HL-60 (cell line): ENCODE results near the gene LARP4B.

Source experiments
- DNase-seq, 2 experiments: peaks; one replicate each; pipeline ENCODE4 v3.0.0-alpha.2; 2010 to 2020; ENCODE audit warnings: low read depth in 1 of 2, low spot score in 1 of 2
- H3K27ac ChIP-seq: fragments of 250-450 bp; sonication (Bioruptor Pico); replicated peaks from 2 replicates; pipeline ENCODE4 v1.5.1; 2020; ENCODE audit warnings: mild to moderate bottlenecking, moderate library complexity
- H3K27me3 ChIP-seq: fragments of 250-450 bp; sonication (Bioruptor Pico); 2 replicates; pipeline ENCODE4 v1.5.1; 2021; ENCODE audit warnings: mild to moderate bottlenecking, moderate library complexity; ENCODE audit not compliant: insufficient read depth, poor library complexity, severe bottlenecking
- H3K4me3 ChIP-seq: replicated peaks from 2 replicates; pipeline ENCODE4 v1.5.1; 2011; ENCODE audit warnings: mild to moderate bottlenecking, control low read depth, low read length; ENCODE audit not compliant: insufficient read depth
- GABPA ChIP-seq: IDR thresholded peaks from 2 replicates; pipeline ENCODE4 v1.6.1; 2012; ENCODE audit warnings: low read depth
- POLR2AphosphoS5 ChIP-seq: IDR thresholded peaks from 2 replicates; pipeline ENCODE4 v1.6.1; 2012; ENCODE audit warnings: low read depth
- SPI1 ChIP-seq: IDR thresholded peaks from 2 replicates; pipeline ENCODE4 v1.6.1; 2012; ENCODE audit warnings: low read depth, mild to moderate bottlenecking, borderline replicate concordance
- TF ChIP-seq, protein P1 (sequence below): IDR thresholded peaks from one replicate; pipeline ENCODE4 v1.5.1; 2011; ENCODE audit warnings: low read length, control low read depth, inconsistent platforms; ENCODE audit not compliant: insufficient read depth
- TF ChIP-seq, protein P2 (sequence below): IDR thresholded peaks from 2 replicates; pipeline ENCODE4 v1.6.1; 2012; ENCODE audit warnings: low read depth; ENCODE audit not compliant: insufficient replicate concordance

Gene LARP4B

DNA sequence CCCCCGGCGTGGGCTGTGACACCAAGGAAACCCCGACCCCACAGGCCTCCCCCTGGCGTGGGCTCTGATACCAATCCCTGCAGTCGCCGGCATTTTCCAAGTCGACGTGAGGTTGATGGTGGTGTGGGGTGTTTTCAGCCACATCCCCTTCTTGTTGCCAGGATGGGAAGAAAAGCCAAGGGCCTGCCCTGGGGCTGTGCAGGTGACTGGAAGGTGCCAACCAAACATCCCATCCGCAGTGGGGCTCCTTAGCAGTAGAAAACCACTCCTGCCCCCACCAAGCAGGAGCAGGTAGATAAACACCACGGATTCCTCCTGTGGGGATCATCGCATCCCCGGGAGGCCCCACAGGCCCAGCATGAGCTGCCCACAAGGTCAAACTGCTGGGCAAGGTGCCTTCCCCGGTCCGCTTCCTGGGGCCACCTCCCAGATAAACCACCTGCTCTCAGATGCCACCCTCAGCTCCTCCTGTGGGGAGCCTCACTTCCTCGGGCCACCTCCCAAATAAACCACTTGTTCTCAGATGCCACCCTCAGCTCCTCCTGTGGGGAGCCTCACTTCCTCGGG, 153.5 kb downstream of the LARP4B start:
- Histone ChIP-seq H3K27me3 (no peaks in the 10 kb centered on the region), H3K4me3 (no peak overlapping the region), H3K27ac (no peak overlapping the region)
- no peak for DNase-seq
- no peak for TF ChIP-seq POLR2AphosphoS5
- TF ChIP-seq, protein P1, sequence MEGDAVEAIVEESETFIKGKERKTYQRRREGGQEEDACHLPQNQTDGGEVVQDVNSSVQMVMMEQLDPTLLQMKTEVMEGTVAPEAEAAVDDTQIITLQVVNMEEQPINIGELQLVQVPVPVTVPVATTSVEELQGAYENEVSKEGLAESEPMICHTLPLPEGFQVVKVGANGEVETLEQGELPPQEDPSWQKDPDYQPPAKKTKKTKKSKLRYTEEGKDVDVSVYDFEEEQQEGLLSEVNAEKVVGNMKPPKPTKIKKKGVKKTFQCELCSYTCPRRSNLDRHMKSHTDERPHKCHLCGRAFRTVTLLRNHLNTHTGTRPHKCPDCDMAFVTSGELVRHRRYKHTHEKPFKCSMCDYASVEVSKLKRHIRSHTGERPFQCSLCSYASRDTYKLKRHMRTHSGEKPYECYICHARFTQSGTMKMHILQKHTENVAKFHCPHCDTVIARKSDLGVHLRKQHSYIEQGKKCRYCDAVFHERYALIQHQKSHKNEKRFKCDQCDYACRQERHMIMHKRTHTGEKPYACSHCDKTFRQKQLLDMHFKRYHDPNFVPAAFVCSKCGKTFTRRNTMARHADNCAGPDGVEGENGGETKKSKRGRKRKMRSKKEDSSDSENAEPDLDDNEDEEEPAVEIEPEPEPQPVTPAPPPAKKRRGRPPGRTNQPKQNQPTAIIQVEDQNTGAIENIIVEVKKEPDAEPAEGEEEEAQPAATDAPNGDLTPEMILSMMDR = no peak
- TF ChIP-seq, protein P2, sequence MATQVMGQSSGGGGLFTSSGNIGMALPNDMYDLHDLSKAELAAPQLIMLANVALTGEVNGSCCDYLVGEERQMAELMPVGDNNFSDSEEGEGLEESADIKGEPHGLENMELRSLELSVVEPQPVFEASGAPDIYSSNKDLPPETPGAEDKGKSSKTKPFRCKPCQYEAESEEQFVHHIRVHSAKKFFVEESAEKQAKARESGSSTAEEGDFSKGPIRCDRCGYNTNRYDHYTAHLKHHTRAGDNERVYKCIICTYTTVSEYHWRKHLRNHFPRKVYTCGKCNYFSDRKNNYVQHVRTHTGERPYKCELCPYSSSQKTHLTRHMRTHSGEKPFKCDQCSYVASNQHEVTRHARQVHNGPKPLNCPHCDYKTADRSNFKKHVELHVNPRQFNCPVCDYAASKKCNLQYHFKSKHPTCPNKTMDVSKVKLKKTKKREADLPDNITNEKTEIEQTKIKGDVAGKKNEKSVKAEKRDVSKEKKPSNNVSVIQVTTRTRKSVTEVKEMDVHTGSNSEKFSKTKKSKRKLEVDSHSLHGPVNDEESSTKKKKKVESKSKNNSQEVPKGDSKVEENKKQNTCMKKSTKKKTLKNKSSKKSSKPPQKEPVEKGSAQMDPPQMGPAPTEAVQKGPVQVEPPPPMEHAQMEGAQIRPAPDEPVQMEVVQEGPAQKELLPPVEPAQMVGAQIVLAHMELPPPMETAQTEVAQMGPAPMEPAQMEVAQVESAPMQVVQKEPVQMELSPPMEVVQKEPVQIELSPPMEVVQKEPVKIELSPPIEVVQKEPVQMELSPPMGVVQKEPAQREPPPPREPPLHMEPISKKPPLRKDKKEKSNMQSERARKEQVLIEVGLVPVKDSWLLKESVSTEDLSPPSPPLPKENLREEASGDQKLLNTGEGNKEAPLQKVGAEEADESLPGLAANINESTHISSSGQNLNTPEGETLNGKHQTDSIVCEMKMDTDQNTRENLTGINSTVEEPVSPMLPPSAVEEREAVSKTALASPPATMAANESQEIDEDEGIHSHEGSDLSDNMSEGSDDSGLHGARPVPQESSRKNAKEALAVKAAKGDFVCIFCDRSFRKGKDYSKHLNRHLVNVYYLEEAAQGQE = no peak
- no peak for TF ChIP-seq GABPA
- no peak for TF ChIP-seq SPI1

DNA sequence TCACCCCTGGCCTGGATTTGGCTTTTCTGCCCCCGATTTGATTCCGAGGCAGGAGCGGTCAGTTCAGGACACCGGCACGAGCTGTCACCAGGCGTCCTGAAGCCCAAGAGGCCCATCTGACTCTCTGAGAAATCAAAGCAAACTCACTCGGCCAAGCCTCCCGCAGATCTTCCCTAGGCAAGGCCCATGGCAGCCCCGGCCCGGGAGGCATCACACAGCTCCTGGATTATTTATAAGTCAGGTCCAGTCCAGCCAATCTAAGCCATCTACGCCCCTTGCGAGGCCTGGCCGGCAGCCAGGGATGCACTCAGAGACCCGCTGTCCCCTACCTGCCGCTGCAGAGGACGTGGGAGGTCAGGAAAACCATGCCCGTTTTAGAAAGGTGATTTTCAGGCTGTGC, 154.7 kb downstream of the LARP4B start:
- DNase-seq = no peak
- H3K4me3 ChIP-seq = no peak overlapping the region
- TF ChIP-seq, protein P1 = no peak
- no peak overlapping the region for H3K27ac ChIP-seq
- no peaks in the 10 kb centered on the region for H3K27me3 ChIP-seq

DNA sequence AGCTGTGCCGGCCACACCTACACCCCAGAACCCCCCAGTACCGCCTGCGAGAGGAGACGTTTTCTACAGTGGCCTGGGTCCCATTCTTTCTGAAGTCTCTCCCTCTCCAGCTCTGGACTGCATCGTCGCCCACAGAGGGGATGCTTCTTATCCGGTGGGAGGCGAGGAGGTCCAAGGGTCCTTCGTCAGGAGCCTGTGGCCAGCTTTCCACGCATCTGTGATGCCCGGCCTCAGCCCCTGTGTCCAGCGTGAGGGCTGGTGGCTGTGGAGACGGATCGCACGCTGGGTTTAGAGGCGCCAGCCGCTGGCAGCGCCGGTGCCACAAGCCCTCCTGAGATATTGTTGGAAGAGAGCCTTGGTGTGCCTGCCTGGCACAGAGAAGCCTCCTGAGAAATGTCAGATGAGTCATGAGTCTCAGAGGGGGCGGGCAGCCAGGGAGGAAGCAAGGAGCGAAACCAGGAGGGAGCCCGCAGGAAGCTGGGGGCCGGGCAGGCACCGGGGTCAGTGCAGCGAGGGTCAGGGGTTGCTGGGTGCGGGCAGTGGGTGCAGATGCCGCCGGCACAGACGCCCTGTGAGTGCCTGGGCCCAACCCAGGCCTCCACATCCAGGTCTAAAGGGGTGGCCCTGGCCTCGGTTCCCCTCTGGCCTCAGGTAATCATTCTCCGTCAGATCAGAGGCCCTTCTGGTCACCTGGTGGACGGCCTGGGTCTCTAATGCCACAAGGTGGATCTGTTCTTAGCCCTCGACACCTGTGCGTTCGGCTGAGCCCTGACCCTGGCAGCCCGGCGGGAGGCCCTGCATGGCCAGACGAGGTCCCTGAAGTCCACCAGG, 156.0 kb downstream of the LARP4B start:
- no peak overlapping the region for H3K27ac ChIP-seq
- DNase-seq = no peak
- no peak overlapping the region for H3K4me3 ChIP-seq
- H3K27me3 ChIP-seq = no peaks in the 10 kb centered on the region
- TF ChIP-seq, protein P1 = no peak
- TF ChIP-seq SPI1 = no peak
- TF ChIP-seq POLR2AphosphoS5 = no peak
- TF ChIP-seq, protein P2 = no peak
- TF ChIP-seq GABPA = no peak
